ENCODE results near the gene RNF186.
A peak's percentile ranks its signal among the peaks of the same experiment; 100 is the strongest.
"Not testable (repeated sequence)": the region's sequence is repeated elsewhere in the genome, so short reads cannot be mapped to it uniquely, and the experiment has no call there.

Gene RNF186

DNA sequence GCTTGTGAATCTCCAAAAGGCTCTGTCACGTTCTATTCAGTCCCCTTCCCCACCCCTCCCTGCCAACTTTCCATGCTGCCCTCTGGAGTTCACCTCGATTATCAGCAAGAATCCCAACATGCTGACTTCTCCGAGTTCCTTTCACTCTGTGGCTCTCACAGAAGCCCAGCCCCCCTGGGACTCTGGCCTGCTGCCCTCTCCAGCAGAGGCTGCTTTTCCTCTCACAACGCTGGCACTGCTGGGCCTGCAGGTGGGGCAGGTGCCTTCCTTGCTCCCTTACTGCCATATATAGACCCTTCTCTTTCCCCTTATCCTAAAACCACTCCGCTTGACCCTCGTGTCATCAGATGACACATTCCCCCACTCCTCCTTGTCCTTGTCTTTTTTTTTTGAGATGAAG lies 10.2 kb upstream of the RNF186 start:
- peaks cover 2% of the 10 kb centered on the region; the same call in 1 of the 2 replicates for H3K4me1 ChIP-seq (ENCODE audit: control insufficient read depth, insufficient read depth, low read length)
- no peaks in the 10 kb centered on the region for H3K27me3 ChIP-seq (ENCODE audit: control insufficient read depth, insufficient read depth, low read length)
- no peak overlapping the region for H3K27ac ChIP-seq (ENCODE audit: low read length)
- no peaks in the 10 kb centered on the region for H3K36me3 ChIP-seq (ENCODE audit: control insufficient read depth, insufficient read depth, low read length)
- H3K9me3 ChIP-seq (ENCODE audit: control insufficient read depth, insufficient read depth, low read length) = no peaks in the 10 kb centered on the region
- no peak overlapping the region for H3K4me3 ChIP-seq (ENCODE audit: low read length)
- WGBS (ENCODE audit: insufficient coverage, insufficient read length) = no CpG with 5 or more reads among the region's 6 CpGs
- peak; percentile 64 for DNase-seq (ENCODE audit: low read depth, low spot score)

DNA sequence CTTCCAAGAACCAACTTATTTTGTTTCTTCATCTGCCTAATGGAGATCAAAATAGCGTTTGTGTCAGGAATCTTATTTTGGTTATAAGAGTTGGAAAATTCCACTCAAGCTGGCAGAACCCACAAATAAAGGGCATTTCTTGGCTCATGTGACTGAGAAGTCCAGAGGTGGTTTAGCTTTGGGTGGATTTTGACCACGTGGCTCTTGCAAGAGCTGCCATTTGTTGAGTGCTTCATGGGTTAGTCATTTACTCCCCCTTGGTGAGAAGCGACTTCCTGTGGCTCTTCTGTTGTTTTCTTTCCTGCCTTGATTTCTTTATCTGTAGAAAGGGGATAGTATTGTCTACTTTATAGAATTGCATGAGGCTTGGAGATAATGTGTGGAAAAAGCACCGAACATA lies 9.5 kb upstream of the RNF186 start:
- H3K36me3 ChIP-seq (ENCODE audit: control insufficient read depth, insufficient read depth, low read length) = no peaks in the 10 kb centered on the region
- no peaks in the 10 kb centered on the region for H3K9me3 ChIP-seq (ENCODE audit: control insufficient read depth, insufficient read depth, low read length)
- no peak for DNase-seq (ENCODE audit: low read depth, low spot score)
- no peak overlapping the region for H3K4me3 ChIP-seq (ENCODE audit: low read length)
- H3K27me3 ChIP-seq (ENCODE audit: control insufficient read depth, insufficient read depth, low read length) = no peaks in the 10 kb centered on the region
- H3K27ac ChIP-seq (ENCODE audit: low read length) = no peak overlapping the region
- peaks cover 4% of the 10 kb centered on the region; the same call in 1 of the 2 replicates for H3K4me1 ChIP-seq (ENCODE audit: control insufficient read depth, insufficient read depth, low read length)
- WGBS (ENCODE audit: insufficient coverage, insufficient read length) = no CpG with 5 or more reads among the region's 4 CpGs

DNA sequence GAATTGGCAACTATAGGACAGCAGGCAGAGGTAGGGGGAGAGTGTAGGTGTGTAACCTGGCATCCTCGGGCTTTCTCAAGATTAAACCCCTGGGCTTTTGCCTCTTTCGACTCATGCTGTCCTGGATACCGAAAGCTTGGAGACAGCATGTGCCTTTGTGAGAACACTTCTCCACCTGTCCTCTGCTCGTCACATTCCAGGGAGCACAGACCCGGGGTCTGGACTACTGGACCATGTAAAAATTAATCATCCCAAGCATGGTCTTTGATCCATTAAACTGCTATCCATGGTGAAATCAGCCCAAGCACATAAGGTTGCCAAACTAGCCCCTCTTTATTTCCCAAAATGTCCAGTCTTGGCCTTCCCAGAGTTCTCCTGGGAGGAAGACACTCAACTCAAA lies 9.0 kb upstream of the RNF186 start:
- Histone ChIP-seq H3K4me3 (ENCODE audit: low read length) (no peak overlapping the region), H3K36me3 (ENCODE audit: control insufficient read depth, insufficient read depth, low read length) (no peaks in the 10 kb centered on the region), H3K4me1 (ENCODE audit: control insufficient read depth, insufficient read depth, low read length) (peaks cover 5% of the 10 kb centered on the region; the same call in 1 of the 2 replicates), H3K27me3 (ENCODE audit: control insufficient read depth, insufficient read depth, low read length) (no peaks in the 10 kb centered on the region), H3K9me3 (ENCODE audit: control insufficient read depth, insufficient read depth, low read length) (no peaks in the 10 kb centered on the region), H3K27ac (ENCODE audit: low read length) (no peak overlapping the region)
- DNase-seq (ENCODE audit: low read depth, low spot score) = no peak
- WGBS (ENCODE audit: insufficient coverage, insufficient read length) = no CpG with 5 or more reads among the region's 5 CpGs

DNA sequence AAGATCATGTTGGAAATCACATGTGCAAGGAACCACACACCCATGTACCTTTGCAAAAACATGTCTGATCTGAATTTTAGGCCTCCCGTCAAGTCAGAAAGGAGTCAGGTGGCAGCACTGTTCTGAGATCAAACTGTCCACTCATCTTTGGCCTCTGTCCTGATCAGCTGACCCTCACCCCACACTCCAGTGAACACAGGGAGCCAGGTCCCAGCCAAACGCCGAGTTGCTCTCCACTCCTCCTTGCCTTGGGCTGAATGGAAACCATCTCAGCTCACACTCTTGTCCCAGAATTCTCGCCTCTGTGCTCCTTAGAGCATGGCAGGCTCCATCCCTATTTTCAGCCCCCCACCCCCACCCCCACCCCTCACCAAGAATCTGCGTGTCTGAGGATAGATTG lies 4.6 kb upstream of the RNF186 start:
- H3K4me3 ChIP-seq (ENCODE audit: low read length) = no peak overlapping the region
- no peak for DNase-seq (ENCODE audit: low read depth, low spot score)
- no CpG with 5 or more reads among the region's 5 CpGs for WGBS (ENCODE audit: insufficient coverage, insufficient read length)
- H3K9me3 ChIP-seq (ENCODE audit: control insufficient read depth, insufficient read depth, low read length) = no peaks in the 10 kb centered on the region
- no peaks in the 10 kb centered on the region; the same call in 1 of the 2 replicates for H3K36me3 ChIP-seq (ENCODE audit: control insufficient read depth, insufficient read depth, low read length)
- no peak overlapping the region for H3K27ac ChIP-seq (ENCODE audit: low read length)
- no peaks in the 10 kb centered on the region for H3K27me3 ChIP-seq (ENCODE audit: control insufficient read depth, insufficient read depth, low read length)
- peaks cover 12% of the 10 kb centered on the region for H3K4me1 ChIP-seq (ENCODE audit: control insufficient read depth, insufficient read depth, low read length)

DNA sequence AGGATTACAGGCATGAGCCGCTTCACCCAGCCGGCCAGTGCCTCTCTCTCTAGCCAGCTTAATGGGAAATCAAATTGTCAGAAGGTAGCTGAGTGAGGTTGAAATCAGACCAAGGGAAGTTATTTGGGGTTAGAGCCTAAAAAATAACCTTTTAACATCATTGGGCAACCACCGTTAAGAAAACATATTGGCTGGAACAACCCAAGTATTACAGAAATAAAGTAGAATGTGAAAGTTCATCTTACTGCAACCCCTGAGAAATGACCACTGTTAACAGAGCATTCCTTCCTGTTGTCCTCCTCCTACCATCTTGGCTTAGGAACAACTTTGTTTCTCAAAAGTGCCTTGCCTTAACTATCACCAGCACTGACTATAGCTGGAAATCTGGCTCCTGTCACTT lies 3.2 kb upstream of the RNF186 start:
- H3K27me3 ChIP-seq (ENCODE audit: control insufficient read depth, insufficient read depth, low read length) = no peaks in the 10 kb centered on the region
- no peaks in the 10 kb centered on the region; the same call in 1 of the 2 replicates for H3K36me3 ChIP-seq (ENCODE audit: control insufficient read depth, insufficient read depth, low read length)
- WGBS (ENCODE audit: insufficient coverage, insufficient read length) = no CpG with 5 or more reads among the region's 3 CpGs
- H3K4me3 ChIP-seq (ENCODE audit: low read length) = no peak overlapping the region
- H3K27ac ChIP-seq (ENCODE audit: low read length) = no peak overlapping the region
- no peak for DNase-seq (ENCODE audit: low read depth, low spot score)
- no peaks in the 10 kb centered on the region for H3K9me3 ChIP-seq (ENCODE audit: control insufficient read depth, insufficient read depth, low read length)
- peaks cover 13% of the 10 kb centered on the region for H3K4me1 ChIP-seq (ENCODE audit: control insufficient read depth, insufficient read depth, low read length)

DNA sequence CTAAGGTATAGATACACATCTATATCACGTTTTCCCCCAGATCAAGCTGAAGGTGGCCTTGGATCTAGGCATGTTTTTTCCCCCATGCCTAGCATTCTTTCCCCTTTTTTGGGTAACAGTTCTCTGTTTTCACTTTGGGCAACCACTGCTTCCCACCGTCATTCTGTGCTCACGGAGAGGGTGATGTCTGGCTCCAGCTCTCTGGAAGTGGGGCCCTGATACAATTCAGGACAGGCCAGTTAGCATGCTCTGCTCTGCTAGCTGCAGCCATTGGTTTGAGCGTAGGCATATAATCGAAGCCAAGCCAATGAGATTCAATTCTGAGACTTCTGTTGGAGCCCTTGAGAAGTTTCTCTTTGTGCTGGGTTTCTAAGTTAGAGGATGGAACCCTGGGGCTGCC lies 2.1 kb upstream of the RNF186 start:
- Histone ChIP-seq H3K36me3 (ENCODE audit: control insufficient read depth, insufficient read depth, low read length) (no peaks in the 10 kb centered on the region; the same call in 1 of the 2 replicates), H3K27me3 (ENCODE audit: control insufficient read depth, insufficient read depth, low read length) (no peaks in the 10 kb centered on the region), H3K9me3 (ENCODE audit: control insufficient read depth, insufficient read depth, low read length) (no peaks in the 10 kb centered on the region), H3K4me1 (ENCODE audit: control insufficient read depth, insufficient read depth, low read length) (peaks cover 13% of the 10 kb centered on the region), H3K27ac (ENCODE audit: low read length) (peak overlapping the region; percentile 35), H3K4me3 (ENCODE audit: low read length) (no peak overlapping the region)
- WGBS (ENCODE audit: insufficient coverage, insufficient read length) = no CpG with 5 or more reads among the region's 5 CpGs
- DNase-seq (ENCODE audit: low read depth, low spot score) = no peak

DNA sequence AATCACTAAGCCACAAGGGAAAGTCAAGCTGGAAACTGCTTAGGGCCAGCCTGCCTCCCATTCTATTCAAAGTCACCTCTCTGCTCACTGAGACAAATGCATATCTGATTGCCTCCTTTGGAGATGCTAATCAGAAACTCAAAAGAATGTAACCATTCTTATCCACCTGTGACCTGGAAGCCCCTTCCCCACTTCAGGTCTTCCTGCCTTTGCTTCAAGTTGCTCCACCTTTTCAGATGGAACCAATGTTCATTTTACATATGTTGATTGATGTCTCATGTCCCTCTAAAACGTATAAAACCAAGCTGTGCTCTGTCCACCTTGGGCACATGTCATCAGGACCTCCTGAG lies 1.6 kb upstream of the RNF186 start:
- H3K9me3 ChIP-seq (ENCODE audit: control insufficient read depth, insufficient read depth, low read length); H3K27ac ChIP-seq (ENCODE audit: low read length); H3K27me3 ChIP-seq (ENCODE audit: control insufficient read depth, insufficient read depth, low read length); H3K4me3 ChIP-seq (ENCODE audit: low read length); H3K36me3 ChIP-seq (ENCODE audit: control insufficient read depth, insufficient read depth, low read length); DNase-seq (ENCODE audit: low read depth, low spot score): not testable (repeated sequence)
- H3K4me1 ChIP-seq (ENCODE audit: control insufficient read depth, insufficient read depth, low read length) = peaks cover 13% of the 10 kb centered on the region
- no CpG with 5 or more reads among the region's 1 CpG for WGBS (ENCODE audit: insufficient coverage, insufficient read length)

DNA sequence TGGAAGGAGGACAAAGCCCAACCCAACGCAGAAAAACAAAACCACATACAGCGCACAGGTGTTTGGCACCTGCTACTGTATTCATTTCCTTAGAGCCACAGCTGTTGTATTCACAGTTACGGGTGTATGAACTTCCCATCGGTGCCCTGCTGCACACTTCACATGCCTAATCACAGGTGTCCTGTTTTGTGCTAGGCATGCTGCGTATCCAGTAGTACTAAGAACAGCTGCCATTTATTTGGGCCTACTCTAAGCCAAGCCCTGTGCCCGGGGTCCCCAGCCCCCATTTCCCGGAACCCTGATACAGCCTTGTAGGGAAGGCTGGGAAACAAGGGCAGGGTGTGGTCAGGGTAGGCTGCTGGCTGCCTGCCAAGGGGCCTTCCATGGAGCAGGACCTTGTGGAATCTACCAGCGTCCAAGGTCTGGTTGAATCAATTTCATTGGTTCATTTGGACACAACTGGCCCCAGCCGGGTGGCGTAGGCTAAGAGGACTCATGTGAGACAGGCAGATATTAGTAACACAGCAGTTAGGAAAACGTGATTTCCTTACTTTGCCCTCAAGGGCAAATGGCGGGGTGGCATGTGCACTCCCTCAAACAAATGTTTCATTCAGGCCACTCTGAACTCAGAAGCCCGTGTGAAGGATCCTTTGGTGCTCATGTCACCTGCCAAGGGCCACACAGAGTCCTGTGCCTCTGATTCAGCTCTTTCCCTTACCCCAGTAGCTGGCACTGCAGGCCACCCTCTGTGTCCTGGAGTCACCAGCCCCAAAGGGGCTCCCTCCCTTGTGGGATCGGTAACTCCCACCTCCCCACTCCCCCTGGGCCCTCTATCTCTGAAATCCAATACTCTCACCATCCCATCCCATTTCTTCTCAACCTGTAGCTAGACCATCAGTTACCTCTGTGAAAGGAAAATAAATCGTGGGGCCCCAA lies 986 bp upstream of the RNF186 start:
- Histone ChIP-seq H3K4me1 (ENCODE audit: control insufficient read depth, insufficient read depth, low read length) (peaks cover 13% of the 10 kb centered on the region), H3K27me3 (ENCODE audit: control insufficient read depth, insufficient read depth, low read length) (no peaks in the 10 kb centered on the region), H3K27ac (ENCODE audit: low read length) (no peak overlapping the region), H3K36me3 (ENCODE audit: control insufficient read depth, insufficient read depth, low read length) (no peaks in the 10 kb centered on the region; the same call in 1 of the 2 replicates), H3K4me3 (ENCODE audit: low read length) (no peak overlapping the region), H3K9me3 (ENCODE audit: control insufficient read depth, insufficient read depth, low read length) (no peaks in the 10 kb centered on the region)
- no peak for DNase-seq (ENCODE audit: low read depth, low spot score)
- no CpG with 5 or more reads among the region's 15 CpGs for WGBS (ENCODE audit: insufficient coverage, insufficient read length)

DNA sequence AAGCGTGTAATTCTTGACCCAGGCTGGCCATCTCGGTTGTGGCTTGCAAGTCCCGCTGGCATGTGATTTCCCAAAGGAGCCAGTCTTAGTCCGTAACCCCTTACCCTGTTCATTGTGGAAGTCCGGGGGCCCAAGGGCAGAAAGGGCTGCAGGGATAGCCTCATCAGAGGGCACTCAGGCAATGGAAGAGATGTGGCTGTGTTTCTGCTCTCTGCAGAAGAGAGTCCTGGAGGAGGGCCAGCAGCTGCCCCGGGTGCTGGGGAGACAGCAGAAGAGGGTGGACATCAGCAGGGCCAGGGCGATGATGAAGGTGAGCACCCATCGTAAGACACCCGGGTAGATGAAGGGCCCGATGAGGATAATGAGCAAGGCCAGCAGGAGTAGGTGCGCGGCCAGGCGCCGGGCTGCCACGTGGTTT lies 830 bp downstream of the RNF186 start:
- no CpG with 5 or more reads among the region's 15 CpGs for WGBS (ENCODE audit: insufficient coverage, insufficient read length)
- no peaks in the 10 kb centered on the region for H3K9me3 ChIP-seq (ENCODE audit: control insufficient read depth, insufficient read depth, low read length)
- no peak overlapping the region for H3K4me3 ChIP-seq (ENCODE audit: low read length)
- H3K4me1 ChIP-seq (ENCODE audit: control insufficient read depth, insufficient read depth, low read length) = peaks cover 11% of the 10 kb centered on the region
- H3K36me3 ChIP-seq (ENCODE audit: control insufficient read depth, insufficient read depth, low read length) = no peaks in the 10 kb centered on the region; the same call in 1 of the 2 replicates
- no peak for DNase-seq (ENCODE audit: low read depth, low spot score)
- no peaks in the 10 kb centered on the region for H3K27me3 ChIP-seq (ENCODE audit: control insufficient read depth, insufficient read depth, low read length)
- no peak overlapping the region for H3K27ac ChIP-seq (ENCODE audit: low read length)

DNA sequence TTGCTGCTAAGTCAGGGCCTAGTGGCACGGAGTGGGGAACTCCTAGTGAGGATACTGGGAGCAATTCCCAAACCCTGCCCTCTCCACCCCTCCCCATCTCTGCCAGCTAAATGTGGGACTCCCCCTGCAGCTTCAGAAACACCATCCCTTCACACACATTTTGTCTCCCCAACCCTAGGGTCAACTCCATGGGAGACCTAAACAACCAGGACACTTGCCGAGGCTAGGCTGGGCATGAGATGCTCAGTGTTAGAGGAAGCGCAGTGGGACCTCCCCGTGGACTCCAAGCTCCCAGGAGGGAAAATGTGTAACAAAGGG lies 1.5 kb downstream of the RNF186 start:
- Histone ChIP-seq H3K36me3 (ENCODE audit: control insufficient read depth, insufficient read depth, low read length) (no peaks in the 10 kb centered on the region; the same call in 1 of the 2 replicates), H3K4me1 (ENCODE audit: control insufficient read depth, insufficient read depth, low read length) (peaks cover 11% of the 10 kb centered on the region), H3K27ac (ENCODE audit: low read length) (no peak overlapping the region), H3K4me3 (ENCODE audit: low read length) (no peak overlapping the region), H3K9me3 (ENCODE audit: control insufficient read depth, insufficient read depth, low read length) (no peaks in the 10 kb centered on the region), H3K27me3 (ENCODE audit: control insufficient read depth, insufficient read depth, low read length) (no peaks in the 10 kb centered on the region)
- no peak for DNase-seq (ENCODE audit: low read depth, low spot score)
- WGBS (ENCODE audit: insufficient coverage, insufficient read length) = no CpG with 5 or more reads among the region's 4 CpGs
